ENCODE data around the gene ZNF14. TPM values are rescaled to one million over a fixed set of nuclear protein-coding genes. Genes with fewer than 3 reads are reported as not detected.

Gene ZNF14
- total and polyA plus RNA-seq, 9 of the 15 experiments (the other 6 are each of a cell fraction or from before 2014, with no cell fraction given) = 1.9 to 7.0 (median 4.0) TPM

DNA sequence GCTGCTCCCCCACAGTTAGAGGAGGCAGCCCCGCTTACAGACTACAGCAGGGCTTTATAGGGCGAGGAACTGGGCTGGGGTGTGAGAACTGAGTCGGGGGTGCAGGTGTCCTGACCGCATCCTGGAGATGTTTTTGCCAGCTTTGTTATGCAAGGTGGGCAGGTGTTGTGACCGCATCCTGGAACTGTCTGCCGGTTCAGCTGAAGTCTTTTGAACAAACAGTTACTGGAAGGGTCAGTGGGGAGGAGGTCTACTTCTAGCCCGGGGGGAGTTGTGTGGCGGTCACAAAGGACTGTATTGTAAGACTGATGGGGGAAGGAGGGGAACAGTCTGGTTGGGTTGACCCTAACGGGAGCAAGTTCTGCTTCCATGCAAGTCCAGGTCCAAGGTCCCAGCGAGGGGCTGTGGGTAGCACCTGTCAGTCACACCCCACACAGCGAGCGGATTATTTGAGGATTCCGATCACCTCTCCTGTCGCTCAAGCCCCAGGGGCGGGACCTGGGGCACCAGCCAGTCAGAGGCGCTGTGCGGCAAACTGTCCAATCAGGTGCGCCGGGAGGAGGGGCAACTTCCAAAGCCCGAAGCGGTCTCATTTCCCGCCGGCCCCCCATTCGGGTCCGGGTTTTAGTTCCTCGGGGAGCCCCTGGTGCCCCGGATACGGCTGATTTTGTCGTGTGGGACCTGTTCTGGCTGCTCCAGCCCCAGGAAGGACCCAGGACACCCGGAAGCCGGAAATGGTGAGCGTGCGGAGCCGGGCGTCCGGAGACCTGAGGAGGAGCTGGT, 64.5 kb downstream of the ZNF14 start, which contains the start of gene ZNF101 (continued):
- TF ChIP-seq ZNF644 (tag; IDR thresholded peaks at IDR 0.05; ENCODE audit: low read depth) (no peak), ZNF75A (CRISPR knock-in tag; IDR thresholded peaks at IDR 0.05) (no peak), CCAR2 (IDR thresholded peaks at IDR 0.05; ENCODE audit: low read depth, low read length) (no peak), ZNF507 (tag; conservative IDR thresholded peaks at IDR 0.05) (no peak), RBBP5 (IDR thresholded peaks at IDR 0.05; ENCODE audit: borderline replicate concordance, insufficient read depth, low read length, poor library complexity, severe bottlenecking) (no peak), PPARD (CRISPR knock-in tag; IDR thresholded peaks at IDR 0.05) (no peak), ZFP1 (CRISPR knock-in tag; IDR thresholded peaks at IDR 0.05) (no peak), JUN (IDR thresholded peaks at IDR 0.05; ENCODE audit: borderline replicate concordance, low read depth, low read length) (no peak), JUN (CRISPR knock-in tag; IDR thresholded peaks at IDR 0.05; ENCODE audit: borderline replicate concordance) (no peak), SPI1 (IDR thresholded peaks at IDR 0.05; ENCODE audit: borderline replicate concordance, low read depth, low read length) (no peak), RBM22 (IDR thresholded peaks at IDR 0.05; ENCODE audit: low read depth, low read length, poor library complexity, severe bottlenecking) (no peak)
- TF ChIP-seq, protein P1, sequence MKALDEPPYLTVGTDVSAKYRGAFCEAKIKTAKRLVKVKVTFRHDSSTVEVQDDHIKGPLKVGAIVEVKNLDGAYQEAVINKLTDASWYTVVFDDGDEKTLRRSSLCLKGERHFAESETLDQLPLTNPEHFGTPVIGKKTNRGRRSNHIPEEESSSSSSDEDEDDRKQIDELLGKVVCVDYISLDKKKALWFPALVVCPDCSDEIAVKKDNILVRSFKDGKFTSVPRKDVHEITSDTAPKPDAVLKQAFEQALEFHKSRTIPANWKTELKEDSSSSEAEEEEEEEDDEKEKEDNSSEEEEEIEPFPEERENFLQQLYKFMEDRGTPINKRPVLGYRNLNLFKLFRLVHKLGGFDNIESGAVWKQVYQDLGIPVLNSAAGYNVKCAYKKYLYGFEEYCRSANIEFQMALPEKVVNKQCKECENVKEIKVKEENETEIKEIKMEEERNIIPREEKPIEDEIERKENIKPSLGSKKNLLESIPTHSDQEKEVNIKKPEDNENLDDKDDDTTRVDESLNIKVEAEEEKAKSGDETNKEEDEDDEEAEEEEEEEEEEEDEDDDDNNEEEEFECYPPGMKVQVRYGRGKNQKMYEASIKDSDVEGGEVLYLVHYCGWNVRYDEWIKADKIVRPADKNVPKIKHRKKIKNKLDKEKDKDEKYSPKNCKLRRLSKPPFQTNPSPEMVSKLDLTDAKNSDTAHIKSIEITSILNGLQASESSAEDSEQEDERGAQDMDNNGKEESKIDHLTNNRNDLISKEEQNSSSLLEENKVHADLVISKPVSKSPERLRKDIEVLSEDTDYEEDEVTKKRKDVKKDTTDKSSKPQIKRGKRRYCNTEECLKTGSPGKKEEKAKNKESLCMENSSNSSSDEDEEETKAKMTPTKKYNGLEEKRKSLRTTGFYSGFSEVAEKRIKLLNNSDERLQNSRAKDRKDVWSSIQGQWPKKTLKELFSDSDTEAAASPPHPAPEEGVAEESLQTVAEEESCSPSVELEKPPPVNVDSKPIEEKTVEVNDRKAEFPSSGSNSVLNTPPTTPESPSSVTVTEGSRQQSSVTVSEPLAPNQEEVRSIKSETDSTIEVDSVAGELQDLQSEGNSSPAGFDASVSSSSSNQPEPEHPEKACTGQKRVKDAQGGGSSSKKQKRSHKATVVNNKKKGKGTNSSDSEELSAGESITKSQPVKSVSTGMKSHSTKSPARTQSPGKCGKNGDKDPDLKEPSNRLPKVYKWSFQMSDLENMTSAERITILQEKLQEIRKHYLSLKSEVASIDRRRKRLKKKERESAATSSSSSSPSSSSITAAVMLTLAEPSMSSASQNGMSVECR (CRISPR knock-in tag; IDR thresholded peaks at IDR 0.05) = no peak
- TF ChIP-seq, protein P2, sequence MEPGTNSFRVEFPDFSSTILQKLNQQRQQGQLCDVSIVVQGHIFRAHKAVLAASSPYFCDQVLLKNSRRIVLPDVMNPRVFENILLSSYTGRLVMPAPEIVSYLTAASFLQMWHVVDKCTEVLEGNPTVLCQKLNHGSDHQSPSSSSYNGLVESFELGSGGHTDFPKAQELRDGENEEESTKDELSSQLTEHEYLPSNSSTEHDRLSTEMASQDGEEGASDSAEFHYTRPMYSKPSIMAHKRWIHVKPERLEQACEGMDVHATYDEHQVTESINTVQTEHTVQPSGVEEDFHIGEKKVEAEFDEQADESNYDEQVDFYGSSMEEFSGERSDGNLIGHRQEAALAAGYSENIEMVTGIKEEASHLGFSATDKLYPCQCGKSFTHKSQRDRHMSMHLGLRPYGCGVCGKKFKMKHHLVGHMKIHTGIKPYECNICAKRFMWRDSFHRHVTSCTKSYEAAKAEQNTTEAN (CRISPR knock-in tag; IDR thresholded peaks at IDR 0.05) = no peak
- TF ChIP-seq, protein P3, sequence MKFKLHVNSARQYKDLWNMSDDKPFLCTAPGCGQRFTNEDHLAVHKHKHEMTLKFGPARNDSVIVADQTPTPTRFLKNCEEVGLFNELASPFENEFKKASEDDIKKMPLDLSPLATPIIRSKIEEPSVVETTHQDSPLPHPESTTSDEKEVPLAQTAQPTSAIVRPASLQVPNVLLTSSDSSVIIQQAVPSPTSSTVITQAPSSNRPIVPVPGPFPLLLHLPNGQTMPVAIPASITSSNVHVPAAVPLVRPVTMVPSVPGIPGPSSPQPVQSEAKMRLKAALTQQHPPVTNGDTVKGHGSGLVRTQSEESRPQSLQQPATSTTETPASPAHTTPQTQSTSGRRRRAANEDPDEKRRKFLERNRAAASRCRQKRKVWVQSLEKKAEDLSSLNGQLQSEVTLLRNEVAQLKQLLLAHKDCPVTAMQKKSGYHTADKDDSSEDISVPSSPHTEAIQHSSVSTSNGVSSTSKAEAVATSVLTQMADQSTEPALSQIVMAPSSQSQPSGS (CRISPR knock-in tag; IDR thresholded peaks at IDR 0.05) = no peak
- TF ChIP-seq, protein P4, sequence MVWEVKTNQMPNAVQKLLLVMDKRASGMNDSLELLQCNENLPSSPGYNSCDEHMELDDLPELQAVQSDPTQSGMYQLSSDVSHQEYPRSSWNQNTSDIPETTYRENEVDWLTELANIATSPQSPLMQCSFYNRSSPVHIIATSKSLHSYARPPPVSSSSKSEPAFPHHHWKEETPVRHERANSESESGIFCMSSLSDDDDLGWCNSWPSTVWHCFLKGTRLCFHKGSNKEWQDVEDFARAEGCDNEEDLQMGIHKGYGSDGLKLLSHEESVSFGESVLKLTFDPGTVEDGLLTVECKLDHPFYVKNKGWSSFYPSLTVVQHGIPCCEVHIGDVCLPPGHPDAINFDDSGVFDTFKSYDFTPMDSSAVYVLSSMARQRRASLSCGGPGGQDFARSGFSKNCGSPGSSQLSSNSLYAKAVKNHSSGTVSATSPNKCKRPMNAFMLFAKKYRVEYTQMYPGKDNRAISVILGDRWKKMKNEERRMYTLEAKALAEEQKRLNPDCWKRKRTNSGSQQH (CRISPR knock-in tag; IDR thresholded peaks at IDR 0.05) = no peak
- TF ChIP-seq, protein P5, sequence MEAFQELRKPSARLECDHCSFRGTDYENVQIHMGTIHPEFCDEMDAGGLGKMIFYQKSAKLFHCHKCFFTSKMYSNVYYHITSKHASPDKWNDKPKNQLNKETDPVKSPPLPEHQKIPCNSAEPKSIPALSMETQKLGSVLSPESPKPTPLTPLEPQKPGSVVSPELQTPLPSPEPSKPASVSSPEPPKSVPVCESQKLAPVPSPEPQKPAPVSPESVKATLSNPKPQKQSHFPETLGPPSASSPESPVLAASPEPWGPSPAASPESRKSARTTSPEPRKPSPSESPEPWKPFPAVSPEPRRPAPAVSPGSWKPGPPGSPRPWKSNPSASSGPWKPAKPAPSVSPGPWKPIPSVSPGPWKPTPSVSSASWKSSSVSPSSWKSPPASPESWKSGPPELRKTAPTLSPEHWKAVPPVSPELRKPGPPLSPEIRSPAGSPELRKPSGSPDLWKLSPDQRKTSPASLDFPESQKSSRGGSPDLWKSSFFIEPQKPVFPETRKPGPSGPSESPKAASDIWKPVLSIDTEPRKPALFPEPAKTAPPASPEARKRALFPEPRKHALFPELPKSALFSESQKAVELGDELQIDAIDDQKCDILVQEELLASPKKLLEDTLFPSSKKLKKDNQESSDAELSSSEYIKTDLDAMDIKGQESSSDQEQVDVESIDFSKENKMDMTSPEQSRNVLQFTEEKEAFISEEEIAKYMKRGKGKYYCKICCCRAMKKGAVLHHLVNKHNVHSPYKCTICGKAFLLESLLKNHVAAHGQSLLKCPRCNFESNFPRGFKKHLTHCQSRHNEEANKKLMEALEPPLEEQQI (IDR thresholded peaks at IDR 0.05) = no peak

Measured in K562 (cell line).